8988T (cell line): ENCODE measurements around the gene LIPT2.

Source experiments
- DNase-seq: peaks from one replicate; pipeline ENCODE4 v3.0.0; 2011

Gene LIPT2

DNA sequence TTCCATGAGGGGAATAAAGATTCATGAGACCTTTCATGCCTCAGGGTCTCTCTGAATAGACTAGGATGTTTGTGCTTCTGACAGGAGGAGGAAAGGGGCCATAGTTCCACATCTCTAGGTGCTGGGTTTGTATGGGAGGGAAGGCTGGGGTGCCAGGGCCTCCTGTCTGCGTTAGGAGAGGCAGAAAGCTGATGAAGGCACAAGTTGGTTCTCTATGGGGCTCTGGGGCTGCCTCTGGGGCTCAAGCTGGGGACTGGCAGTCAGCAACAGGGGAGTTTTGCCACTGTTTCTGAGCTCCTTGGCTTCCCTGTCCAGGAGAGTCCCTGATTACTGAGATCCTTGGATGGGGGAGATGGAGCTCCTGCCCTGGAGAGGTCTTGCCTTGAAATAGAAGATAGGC is 30.3 kb downstream of the LIPT2 start:
- DNase-seq = no peak

DNA sequence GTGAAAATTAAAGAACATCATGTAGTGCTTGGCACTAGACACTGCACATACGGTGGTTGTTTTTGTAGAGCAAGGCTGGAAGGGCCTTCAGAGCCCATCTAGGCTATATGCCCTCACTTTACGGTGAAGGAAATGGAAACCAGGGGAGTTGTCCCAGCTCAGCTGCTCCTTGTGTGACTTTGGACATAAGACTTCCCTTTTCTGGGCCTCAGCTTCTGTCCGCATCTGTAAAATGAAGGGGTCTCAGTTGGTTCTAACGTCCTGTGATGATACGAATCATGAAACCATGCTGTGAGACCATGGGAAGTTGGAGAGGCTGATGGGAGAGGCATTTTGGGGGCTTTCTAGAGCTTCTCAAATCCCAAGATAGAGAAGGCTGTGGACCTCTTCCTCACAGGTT is 30.9 kb downstream of the LIPT2 start:
- DNase-seq = no peak

DNA sequence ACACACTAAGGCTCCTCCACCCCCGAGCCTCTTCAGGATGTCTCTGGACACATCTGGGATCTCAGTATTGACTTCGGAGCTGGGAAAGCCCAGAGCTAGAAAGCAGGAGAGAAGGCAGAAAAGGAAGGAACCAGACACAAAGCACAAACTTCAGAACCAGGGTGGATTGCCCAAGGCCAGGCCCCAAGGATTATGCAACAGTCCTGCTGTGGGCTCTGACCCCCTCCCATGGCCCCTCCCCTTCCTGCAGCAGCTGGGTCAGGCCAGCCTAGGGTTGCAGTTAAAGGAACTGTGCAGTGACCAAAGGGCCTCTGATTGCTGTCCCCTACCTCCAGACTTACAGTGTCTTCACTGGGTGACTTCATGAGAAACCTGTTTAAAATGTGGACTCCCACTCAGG is 31.5 kb downstream of the LIPT2 start:
- no peak for DNase-seq

DNA sequence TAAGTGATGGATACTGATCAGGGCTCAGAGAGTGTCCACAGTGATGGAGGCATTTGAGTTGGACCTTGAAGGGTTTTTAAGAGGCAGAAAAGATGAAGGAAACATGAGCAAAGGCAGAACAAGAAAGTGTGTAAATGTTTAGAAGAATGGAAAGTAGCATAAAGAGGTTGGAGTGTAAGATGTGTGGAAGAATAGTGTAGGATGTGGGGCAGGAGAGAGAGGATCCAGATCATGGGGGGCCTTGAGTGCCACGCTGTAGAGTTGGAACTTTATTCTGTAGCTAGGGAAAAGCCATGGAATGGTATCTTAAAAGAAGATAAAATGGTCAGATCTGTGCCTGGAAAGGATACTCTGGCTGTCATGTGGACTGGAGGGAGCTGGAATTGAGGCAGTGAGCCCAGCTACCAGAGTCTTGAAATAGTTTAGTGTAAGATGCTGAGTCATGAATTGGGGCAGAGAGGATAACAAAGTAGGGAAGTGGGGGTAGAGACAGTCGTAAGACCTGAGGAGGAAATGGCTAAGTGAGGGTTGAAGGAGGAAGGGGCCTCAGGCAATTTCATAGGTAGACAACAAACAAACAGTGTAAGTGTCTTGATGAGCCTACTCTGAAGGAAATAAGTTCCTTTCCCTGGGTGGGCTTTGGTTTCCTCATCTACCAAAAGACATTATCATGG is 32.9 kb downstream of the LIPT2 start:
- no peak for DNase-seq

DNA sequence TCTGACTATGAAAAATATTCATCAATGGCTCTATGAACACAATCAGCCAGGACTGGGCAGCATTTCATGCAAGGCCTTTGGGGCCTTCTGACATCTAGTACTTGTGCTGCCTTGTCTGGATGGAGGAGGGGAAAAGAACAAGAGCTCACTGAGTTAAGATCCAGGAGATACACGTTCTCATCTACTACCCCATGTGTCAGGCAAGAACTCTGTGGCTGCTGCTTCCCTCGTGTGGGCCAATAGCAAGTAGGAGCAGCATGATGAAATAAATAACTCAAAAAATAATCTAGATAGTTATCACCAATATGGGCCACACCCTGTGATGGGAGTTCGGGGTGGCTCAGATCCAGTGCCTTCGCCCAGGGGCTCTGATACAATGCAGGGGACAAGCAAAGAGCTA is 33.5 kb downstream of the LIPT2 start:
- no peak for DNase-seq

DNA sequence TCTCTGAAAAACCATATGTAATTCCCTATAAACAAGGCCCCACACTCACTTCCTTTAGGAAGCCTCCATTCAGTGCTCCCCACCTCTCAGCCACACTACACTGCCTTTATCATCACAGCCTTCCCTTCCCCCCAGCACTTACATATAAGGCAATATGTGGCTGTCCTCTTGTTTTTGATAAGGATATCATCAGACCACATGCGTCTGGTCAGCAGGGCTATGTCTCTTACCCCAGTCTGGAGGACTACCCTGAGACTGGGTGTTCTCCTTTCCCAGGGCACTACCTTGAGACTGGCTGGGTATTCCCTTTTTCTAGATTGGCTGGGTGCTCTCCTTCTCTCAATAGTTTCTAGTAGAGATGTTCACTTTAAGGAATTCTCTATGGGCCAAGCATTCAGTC is 33.9 kb downstream of the LIPT2 start:
- DNase-seq = no peak

DNA sequence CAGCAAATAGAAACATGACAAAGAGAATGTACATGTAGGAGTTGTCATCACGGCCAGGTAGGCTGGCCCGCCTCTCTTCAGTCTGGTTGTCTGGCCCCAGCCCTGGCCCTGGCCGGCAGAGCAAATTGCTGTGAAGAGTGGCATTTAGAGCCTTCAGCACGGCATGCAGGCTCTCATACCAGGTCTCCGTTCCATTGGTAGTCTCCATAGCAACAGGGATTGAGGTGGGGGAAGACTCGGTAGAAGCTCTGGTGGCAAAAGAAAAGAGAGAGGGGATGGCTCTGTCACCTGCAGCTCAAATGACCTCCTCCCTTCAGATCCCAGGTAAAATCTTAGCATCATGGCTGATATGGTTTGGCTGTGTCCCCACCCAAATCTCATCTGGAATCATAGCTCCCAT is 36.2 kb downstream of the LIPT2 start:
- no peak for DNase-seq

DNA sequence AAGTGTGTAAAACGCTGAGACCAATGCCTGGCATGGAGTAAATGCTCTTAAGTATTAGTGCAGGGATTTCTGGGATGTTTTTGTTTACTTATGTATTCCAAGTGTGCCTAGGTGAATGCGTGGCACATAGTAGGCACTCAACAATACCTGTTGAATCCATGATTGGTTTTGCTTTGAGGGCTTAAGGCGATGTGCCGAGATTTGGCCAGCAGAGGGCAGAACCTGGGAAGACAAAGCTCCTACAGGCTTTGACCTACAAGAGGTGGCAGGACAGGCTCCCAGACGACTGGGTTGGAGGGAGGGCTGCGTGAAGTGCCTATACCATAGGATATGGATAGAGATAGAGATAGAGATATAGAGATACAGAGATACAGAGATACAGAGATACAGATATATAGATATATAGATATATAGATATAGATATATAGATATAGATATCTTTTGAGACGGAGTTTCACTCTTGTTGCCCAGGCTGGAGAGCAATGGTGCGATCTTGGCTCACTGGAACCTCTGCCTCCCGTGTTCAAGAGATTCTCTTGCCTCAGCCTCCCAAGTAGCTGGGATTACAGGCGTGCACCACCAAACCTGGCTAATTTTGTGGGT is 40.0 kb downstream of the LIPT2 start:
- DNase-seq = peak; percentile 58

DNA sequence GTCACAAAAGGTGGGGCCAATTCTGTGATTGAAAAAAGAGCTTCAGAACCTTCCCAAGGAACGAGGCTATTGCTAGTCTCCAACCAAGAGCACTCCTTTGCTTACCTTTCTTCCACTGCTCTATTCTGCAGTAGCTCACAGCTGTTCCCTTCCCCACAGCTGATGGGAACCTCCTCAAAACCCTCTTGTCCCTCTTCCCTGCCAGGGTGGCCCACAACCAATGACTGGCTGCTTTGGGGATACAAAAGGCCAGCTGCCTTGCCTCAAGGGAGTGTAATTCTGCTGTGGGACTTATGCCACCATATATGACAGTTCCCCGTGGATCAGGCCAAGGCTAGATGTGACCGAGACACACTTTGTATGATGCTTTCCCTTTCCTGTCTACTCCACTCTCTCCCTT is 41.2 kb downstream of the LIPT2 start:
- DNase-seq = no peak

DNA sequence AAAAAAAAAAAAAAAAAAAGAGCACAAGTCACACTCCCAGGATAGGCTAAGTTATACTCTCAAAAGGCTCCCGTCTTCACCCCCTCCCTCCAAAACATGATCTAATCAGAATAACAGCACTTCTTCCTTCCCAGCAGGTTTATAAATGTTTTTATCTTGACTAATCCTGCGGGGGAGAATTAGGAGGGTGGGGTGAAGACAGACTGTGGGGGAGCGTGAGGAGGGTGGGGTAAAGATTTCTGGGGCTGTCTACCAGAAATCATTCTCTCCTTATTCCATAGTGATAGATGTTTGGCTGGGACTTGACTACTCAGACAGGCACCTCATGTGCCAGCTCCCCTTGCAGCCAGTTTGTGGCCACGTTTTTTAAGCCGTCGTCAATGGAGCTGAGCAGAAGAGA is 43.2 kb downstream of the LIPT2 start:
- no peak for DNase-seq

DNA sequence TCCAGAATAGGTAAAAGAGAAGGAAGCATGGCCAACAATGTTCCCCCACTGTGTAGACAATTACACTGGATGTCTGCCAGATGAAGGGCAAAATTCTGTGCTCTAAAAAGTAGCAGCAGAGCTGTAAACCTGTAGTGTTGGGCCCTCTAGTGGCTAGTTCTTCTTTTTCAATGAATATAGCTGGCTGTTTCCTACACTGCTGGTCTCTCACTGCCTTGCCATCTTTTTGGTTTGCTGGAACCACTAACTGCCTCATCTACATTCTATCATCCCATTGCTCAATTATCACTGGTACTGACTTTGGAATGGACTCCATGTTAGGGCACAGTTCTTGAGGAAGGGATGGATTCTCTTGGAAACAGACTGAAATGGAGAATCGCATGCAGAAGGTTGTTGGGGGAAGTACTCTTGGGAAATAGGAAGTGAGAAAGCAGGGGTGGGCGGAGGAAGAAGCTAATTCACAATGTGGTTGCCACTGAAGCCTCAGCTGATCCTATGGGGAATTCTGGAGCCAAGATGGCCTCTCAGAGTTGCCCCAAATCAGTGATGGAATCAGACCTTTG is 44.1 kb downstream of the LIPT2 start:
- DNase-seq = no peak

DNA sequence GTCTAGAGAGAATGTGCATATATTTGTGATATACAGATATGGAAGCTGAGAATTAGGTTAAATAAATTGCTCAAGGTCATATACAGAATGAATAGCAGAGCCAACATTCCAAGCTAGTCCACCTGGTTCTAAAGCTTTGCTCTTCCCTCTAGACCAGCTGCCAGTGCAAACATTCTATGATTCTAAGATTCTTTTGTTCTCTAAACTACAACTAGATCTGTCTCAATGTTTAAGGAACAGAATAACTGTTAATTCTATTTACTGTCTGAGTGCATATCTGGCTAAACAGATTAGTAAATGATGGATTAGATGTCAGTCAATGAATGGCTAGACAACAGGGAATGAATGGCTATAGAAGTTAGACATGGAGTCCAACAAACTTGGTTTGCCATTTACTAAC is 45.8 kb downstream of the LIPT2 start:
- no peak for DNase-seq

DNA sequence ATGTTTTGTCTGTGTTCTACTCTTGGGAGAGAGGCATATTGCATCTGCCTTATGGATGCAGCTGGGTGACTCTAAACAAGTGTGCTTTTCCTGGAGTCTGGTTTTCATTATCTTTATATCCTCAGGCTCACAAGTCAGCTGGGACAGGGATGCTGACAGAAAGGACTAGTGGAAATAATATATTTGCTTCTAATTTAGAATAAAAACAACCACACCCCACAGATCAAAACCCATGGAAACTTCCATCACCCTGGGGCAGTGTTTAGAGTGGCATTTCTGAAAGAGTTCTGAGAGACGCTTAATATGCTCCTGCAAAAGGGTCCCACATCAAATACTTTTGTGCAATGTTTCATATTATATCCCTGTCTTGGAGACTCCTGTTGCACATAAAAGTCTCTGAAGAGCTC is 47.0 kb downstream of the LIPT2 start:
- DNase-seq = no peak

DNA sequence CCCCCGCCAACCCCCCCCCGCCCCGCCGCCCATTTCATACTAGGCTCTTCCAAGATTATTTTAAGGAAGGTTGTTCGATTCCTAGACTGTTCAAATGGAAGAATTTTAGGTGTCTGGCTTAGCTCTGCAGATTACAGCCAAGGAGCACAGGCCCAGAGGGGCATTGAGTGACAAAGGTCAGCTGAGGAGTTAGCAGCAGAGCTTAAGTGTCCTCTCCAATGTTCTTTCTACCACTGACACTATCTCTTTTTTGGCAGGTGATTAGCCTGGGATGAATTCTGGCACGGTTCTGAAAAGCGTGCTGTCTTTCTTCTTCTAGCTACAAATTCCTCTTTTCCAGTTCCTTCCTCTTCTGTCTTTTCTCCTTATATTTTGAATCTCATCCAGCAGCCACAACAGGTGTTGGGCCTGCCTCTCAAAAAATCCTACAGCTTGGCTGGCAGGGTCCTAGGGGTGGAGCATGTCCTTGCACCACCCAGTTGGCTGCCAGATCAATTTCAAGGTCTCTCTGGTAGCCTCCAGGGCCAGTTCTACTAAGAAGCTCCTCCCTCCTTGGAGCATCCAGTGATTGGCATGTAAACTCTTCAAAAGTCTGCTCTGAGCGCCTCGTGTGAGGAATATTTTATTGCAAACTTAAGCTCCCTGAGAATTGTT is 49.2 kb downstream of the LIPT2 start:
- no peak for DNase-seq

DNA sequence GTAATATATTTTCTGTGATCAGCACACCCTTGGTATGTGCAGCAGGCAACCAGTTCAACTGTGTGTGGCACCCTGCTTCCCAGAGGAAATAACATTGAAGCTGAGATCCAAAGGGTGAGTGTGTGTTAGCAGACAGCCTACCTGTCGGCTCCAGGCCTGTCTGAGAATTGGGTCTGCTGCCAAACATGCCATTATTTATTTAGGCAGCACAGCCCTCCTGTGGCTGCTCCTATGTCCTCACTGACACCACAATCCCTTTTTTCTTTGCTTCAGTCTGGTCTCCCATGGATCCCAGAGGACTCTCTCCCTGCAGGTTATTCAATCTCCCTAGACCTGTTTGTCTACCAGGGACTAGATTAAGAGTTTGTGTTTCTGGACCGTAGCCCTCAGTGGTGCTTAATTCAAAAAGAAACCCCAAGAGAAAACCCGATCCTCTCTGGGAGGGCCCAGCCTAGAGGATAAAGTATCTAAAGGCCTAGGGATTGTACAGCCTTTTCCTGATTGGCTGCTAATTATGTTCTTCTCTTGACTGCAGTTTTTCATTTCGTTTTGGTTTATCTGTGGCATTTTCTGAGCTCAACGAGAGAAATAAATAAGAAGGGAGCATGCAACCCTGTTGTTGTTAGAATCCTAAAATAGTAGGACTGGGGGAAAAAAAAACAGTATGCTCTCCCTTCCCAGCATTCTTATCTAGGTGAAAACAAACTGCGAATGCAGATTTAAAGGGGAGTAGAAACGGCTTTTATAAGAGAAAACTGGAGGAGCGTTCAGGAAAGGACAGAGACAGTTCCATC is 50.3 kb downstream of the LIPT2 start:
- no peak for DNase-seq

DNA sequence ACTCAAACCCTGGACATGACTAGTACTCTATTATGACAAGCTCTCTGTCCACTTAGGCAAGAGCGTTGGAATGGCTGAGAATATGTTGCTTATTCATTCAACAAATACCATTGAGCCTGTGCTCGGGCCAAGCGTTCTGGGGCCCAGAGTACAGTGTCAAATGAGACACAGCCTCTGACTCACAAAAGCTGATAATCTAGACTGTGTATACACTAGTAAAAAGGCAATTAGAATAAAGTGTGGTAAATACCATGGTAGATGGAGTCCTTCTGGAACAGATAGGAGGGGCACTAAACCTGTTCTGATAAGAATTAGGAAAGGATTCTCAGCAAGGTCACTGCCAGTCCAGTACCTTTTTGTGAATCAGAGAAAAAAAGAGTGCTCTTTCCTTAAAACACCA is 50.9 kb downstream of the LIPT2 start:
- DNase-seq = no peak
